Endodermal cell (in vitro differentiated cells): ENCODE results near the gene OR2T2. TPM values are rescaled to one million over a fixed set of nuclear protein-coding genes. Genes with fewer than 3 reads are reported as not detected.
"Not testable (repeated sequence)": the region's sequence is repeated elsewhere in the genome, so short reads cannot be mapped to it uniquely, and the experiment has no call there.

Experiments
- DNase-seq: peaks from one replicate; pipeline ENCODE4 v3.0.0-alpha.2; 2017
- H3K27ac ChIP-seq: 2 replicates; pipeline ENCODE4 v1.5.1; 2013; ENCODE audit warnings: mild to moderate bottlenecking, low read depth, low read length, moderate library complexity
- H3K27me3 ChIP-seq: 2 replicates; pipeline ENCODE4 v1.6.1; 2013; ENCODE audit warnings: mild to moderate bottlenecking, low read length, moderate library complexity; ENCODE audit not compliant: insufficient read depth, control insufficient read depth, poor library complexity, severe bottlenecking
- H3K36me3 ChIP-seq: 2 replicates; pipeline ENCODE4 v1.7.0; 2013; ENCODE audit warnings: mild to moderate bottlenecking, low read length, moderate library complexity; ENCODE audit not compliant: control insufficient read depth, insufficient read depth
- H3K4me1 ChIP-seq: one replicate; pipeline ENCODE4 v1.7.0; 2013; ENCODE audit warnings: low read length; ENCODE audit not compliant: control insufficient read depth, insufficient read depth
- H3K4me3 ChIP-seq: 2 replicates; pipeline ENCODE4 v1.5.1; 2013; ENCODE audit warnings: mild to moderate bottlenecking, low read length, moderate library complexity
- H3K9ac ChIP-seq: 2 replicates; pipeline ENCODE4 v1.6.1; 2013; ENCODE audit warnings: mild to moderate bottlenecking, low read length, moderate library complexity; ENCODE audit not compliant: poor library complexity, severe bottlenecking; ENCODE audit errors: extremely low read depth
- H3K9me3 ChIP-seq: 2 replicates; pipeline ENCODE4 v1.6.1; 2013; ENCODE audit warnings: mild to moderate bottlenecking, low read length, moderate library complexity; ENCODE audit not compliant: control insufficient read depth
- H3K27ac Mint-ChIP-seq: 2 replicates; pipeline ENCODE4 v1.8.0; 2020; ENCODE audit warnings: mixed read lengths
- H3K27me3 Mint-ChIP-seq: 2 replicates; pipeline ENCODE4 v1.8.0; 2021; ENCODE audit warnings: mild to moderate bottlenecking, mixed read lengths; ENCODE audit not compliant: insufficient read depth
- H3K36me3 Mint-ChIP-seq: 2 replicates; pipeline ENCODE4 v1.8.0; 2020; ENCODE audit warnings: low read depth, mixed read lengths
- H3K4me1 Mint-ChIP-seq: 2 replicates; pipeline ENCODE4 v1.8.0; 2020; ENCODE audit warnings: mixed read lengths
- H3K4me3 Mint-ChIP-seq: 2 replicates; pipeline ENCODE4 v1.8.0; 2020; ENCODE audit warnings: mild to moderate bottlenecking, moderate library complexity, mixed read lengths
- H3K9me3 Mint-ChIP-seq: 2 replicates; pipeline ENCODE4 v1.8.0; 2020; ENCODE audit warnings: mild to moderate bottlenecking, mixed read lengths
- WGBS, 2 experiments: methylation state at CpG; one replicate each; pipeline versions ENCODE4 v1.1.5 to v1.1.7; 2013; ENCODE audit warnings: missing lambda C conversion rate in 2 of 2, mixed read lengths in 1 of 2; ENCODE audit not compliant: insufficient coverage in 1 of 2, insufficient read length in 1 of 2; 5-methylcytosine and 5-hydroxymethylcytosine counted together
- total RNA-seq, 2 donors: library from RNA; stranded (reverse); fragmentation: NEBNext Ultra II Directional in 1 of 2; extraction: Animal tissue kit (Norgen Biotek cat#: 25700) in 1 of 2; gene quantifications; 2 replicates in 1 of 2; 3 replicates in 1 of 2; pipeline ENCODE4 v1.2.1, GENCODE V29; 2021
- TF ChIP-seq, protein P1 (sequence below): fragments of 200-600 bp; sonication (generic); conservative IDR thresholded peaks from 2 replicates; pipeline ENCODE4 v1.5.0; 2021; ENCODE audit warnings: antibody characterized with exemption, mild to moderate bottlenecking

OR2T2 gene
- total RNA-seq, 2 donors from 2014 or later: not detected

DNA sequence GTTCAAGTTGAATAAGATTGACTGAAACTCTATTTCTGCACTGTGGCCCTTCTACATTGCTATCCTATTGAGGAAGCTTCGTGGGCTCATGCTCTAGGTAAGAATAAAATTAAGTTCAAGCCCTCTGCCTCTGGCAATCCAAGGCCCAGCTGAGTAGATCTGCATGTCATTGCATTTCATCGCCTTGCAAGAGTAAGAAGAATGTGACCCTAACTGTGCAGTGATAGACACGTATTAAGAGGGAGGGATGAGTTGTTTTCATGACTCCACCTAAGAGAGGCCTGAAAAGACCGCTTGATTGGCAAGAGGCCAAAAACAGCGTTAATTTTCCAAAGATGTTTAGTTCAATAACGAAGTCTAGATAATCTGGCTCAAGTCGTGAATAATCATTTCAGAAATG, 13.7 kb downstream of the OR2T2 start:
- H3K36me3 ChIP-seq, H3K27ac Mint-ChIP-seq, DNase-seq, H3K4me3 ChIP-seq, H3K4me3 Mint-ChIP-seq, H3K27me3 Mint-ChIP-seq, H3K4me1 ChIP-seq, H3K9ac ChIP-seq, H3K27me3 ChIP-seq, H3K27ac ChIP-seq, H3K36me3 Mint-ChIP-seq, H3K4me1 Mint-ChIP-seq: not testable (repeated sequence)
- 39 to 48% methylated on average over 3 to 6 of the region's 7 CpGs for WGBS, 2 experiments
- peaks cover 54% of the 10 kb centered on the region for H3K9me3 Mint-ChIP-seq
- peaks cover 45% of the 10 kb centered on the region for H3K9me3 ChIP-seq

GRCh38 chr1:248471154-248471553, 25.7 kb downstream of the OR2T2 start:
- H3K4me3 Mint-ChIP-seq: no peak overlapping the region
- no peaks in the 10 kb centered on the region for H3K27me3 Mint-ChIP-seq
- TF ChIP-seq, protein P1, sequence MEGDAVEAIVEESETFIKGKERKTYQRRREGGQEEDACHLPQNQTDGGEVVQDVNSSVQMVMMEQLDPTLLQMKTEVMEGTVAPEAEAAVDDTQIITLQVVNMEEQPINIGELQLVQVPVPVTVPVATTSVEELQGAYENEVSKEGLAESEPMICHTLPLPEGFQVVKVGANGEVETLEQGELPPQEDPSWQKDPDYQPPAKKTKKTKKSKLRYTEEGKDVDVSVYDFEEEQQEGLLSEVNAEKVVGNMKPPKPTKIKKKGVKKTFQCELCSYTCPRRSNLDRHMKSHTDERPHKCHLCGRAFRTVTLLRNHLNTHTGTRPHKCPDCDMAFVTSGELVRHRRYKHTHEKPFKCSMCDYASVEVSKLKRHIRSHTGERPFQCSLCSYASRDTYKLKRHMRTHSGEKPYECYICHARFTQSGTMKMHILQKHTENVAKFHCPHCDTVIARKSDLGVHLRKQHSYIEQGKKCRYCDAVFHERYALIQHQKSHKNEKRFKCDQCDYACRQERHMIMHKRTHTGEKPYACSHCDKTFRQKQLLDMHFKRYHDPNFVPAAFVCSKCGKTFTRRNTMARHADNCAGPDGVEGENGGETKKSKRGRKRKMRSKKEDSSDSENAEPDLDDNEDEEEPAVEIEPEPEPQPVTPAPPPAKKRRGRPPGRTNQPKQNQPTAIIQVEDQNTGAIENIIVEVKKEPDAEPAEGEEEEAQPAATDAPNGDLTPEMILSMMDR: no peak

DNA sequence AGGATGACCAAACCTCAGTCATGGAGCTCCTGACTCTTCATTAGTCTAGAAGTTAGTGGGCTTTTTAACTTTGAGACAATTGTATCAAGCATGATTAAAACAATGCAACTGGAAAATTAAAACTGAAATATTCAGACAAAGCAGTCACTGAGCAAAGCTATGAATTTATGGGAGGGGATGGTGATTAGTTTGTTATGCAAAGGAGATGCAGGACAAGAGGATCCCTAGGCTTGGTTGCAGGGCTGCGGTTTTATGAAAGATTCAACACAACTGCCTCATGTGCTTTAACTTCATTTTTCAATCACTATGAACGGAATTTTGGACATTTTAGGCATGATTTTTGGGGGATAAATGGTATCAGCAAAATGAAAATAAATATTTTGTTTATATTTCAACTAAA, 26.7 kb downstream of the OR2T2 start:
- peaks cover 12% of the 10 kb centered on the region for H3K9me3 ChIP-seq
- not testable (repeated sequence) for DNase-seq, H3K27me3 Mint-ChIP-seq, H3K36me3 ChIP-seq, H3K4me3 Mint-ChIP-seq, H3K4me3 ChIP-seq, H3K4me1 ChIP-seq, H3K27ac ChIP-seq, H3K27me3 ChIP-seq, H3K4me1 Mint-ChIP-seq, H3K9ac ChIP-seq, H3K27ac Mint-ChIP-seq, H3K36me3 Mint-ChIP-seq
- peaks cover 56% of the 10 kb centered on the region for H3K9me3 Mint-ChIP-seq
- WGBS, 2 experiments: 100% methylated on average over 1 of the region's 2 CpGs; no CpG with 5 or more reads in 1 of the 2 experiments

More at GRCh38 chr1:248471154-248471553, 25.7 kb downstream of the OR2T2 start:
- no peak overlapping the region for H3K27ac ChIP-seq
- H3K4me1 ChIP-seq: no peaks in the 10 kb centered on the region
- no peaks in the 10 kb centered on the region for H3K27me3 ChIP-seq
- no peak for DNase-seq
- H3K4me3 ChIP-seq: no peak overlapping the region
- H3K9me3 ChIP-seq: peaks cover 19% of the 10 kb centered on the region
- WGBS, 2 experiments: 17 to 68% methylated on average over 1 to 2 of the region's 4 CpGs
- H3K36me3 ChIP-seq: no peaks in the 10 kb centered on the region
- no peaks in the 10 kb centered on the region for H3K4me1 Mint-ChIP-seq
- H3K27ac Mint-ChIP-seq: no peak overlapping the region
- H3K9me3 Mint-ChIP-seq: peaks cover 58% of the 10 kb centered on the region
- no peaks in the 10 kb centered on the region for H3K36me3 Mint-ChIP-seq
- no peak overlapping the region for H3K9ac ChIP-seq

DNA sequence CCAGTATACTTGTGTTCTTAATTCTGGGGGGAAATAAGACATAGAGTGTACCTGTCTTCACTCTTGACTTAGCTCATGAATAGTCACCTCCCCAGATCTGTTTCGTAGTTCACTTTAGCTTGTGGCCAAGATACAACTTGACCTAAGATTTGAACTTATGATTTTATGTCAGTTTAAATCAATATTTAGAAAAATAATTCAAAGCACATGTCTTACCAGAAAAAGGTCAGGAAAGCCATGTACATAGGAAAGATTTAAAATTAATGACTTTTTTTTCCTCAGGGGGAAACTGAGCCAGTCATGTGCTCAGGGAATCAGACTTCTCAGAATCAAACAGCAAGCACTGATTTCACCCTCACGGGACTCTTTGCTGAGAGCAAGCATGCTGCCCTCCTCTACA, 27.6 kb downstream of the OR2T2 start, which contains the start of gene OR2T3:
Gene OR2T3, plus strand, starts transcription at position 301 of the 400 bp plus-strand sequence. Its CDS starts 0 bp downstream, at position 301.
- H3K27me3 ChIP-seq, H3K27ac Mint-ChIP-seq, H3K9me3 ChIP-seq, DNase-seq, H3K27ac ChIP-seq, H3K36me3 Mint-ChIP-seq, H3K4me1 ChIP-seq, H3K4me3 ChIP-seq, H3K36me3 ChIP-seq, H3K4me3 Mint-ChIP-seq, H3K27me3 Mint-ChIP-seq, H3K9ac ChIP-seq, H3K4me1 Mint-ChIP-seq: not testable (repeated sequence)
- peaks cover 53% of the 10 kb centered on the region for H3K9me3 Mint-ChIP-seq
- WGBS, 2 experiments: 67% methylated on average over 1 of the region's 2 CpGs; no CpG with 5 or more reads in 1 of the 2 experiments

DNA sequence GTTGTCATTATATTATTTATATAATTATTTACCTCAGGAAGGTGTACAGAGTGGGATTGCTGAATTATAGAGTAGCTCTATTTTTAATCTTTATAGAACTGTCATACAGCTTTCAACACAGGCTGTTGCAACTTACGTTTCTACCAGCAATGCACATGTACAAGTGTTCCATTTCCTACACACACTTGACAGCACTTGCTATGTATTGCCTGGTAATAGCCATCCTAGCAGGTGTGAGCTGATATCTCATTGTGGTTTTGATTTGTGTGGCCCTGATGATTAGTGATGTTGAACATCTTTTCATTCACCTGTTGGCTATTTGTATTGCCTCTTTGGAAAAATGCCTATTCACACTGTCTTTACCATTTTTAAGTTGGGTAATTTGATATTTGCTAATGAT, 30.2 kb downstream of the OR2T2 start:
- not testable (repeated sequence) for H3K4me1 ChIP-seq, H3K4me3 Mint-ChIP-seq, H3K27ac ChIP-seq, DNase-seq, H3K4me3 ChIP-seq, H3K27ac Mint-ChIP-seq, H3K36me3 Mint-ChIP-seq, H3K9ac ChIP-seq, H3K4me1 Mint-ChIP-seq, H3K27me3 Mint-ChIP-seq, H3K9me3 ChIP-seq, H3K27me3 ChIP-seq, H3K36me3 ChIP-seq
- H3K9me3 Mint-ChIP-seq: peaks cover 41% of the 10 kb centered on the region
- WGBS, 2 experiments: no CpG with 5 or more reads among the region's 1 CpG

GRCh38 chr1:248481686-248482579, 36.5 kb downstream of the OR2T2 start:
- WGBS, 2 experiments: 45 to 62% methylated on average over 4 to 12 of the region's 13 CpGs
- not testable (repeated sequence) for H3K36me3 ChIP-seq, H3K27ac ChIP-seq, DNase-seq, H3K27ac Mint-ChIP-seq, H3K9me3 ChIP-seq, H3K27me3 Mint-ChIP-seq, H3K4me1 ChIP-seq, H3K4me1 Mint-ChIP-seq, H3K36me3 Mint-ChIP-seq, H3K9ac ChIP-seq, H3K27me3 ChIP-seq, H3K4me3 ChIP-seq, H3K4me3 Mint-ChIP-seq
- peaks cover 30% of the 10 kb centered on the region for H3K9me3 Mint-ChIP-seq
